ENCODE data around the gene ALG1.
"Not testable (repeated sequence)": the region's sequence is repeated elsewhere in the genome, so short reads cannot be mapped to it uniquely, and the experiment has no call there.

Gene ALG1

DNA sequence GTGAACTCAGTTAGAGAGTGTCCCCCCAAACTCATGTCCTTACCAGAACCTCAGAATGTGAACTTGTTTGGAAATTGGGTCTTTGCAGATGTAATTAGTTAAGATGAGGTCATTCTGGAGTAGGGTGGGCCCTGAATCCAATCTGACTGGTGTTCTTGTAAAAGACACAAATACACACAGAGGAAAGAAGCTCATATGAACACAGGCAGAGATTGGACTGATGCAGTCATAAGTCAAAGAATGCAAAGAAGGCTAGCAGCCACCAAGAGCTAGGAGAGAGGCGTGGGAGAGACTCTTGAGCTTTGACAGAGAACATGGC lies 35.8 kb upstream of the ALG1 start:
- H3K4me3 Mint-ChIP-seq: no peak overlapping the region
- H3K27ac Mint-ChIP-seq: no peak overlapping the region

GRCh38 chr16:5036228-5037156 lies 35.2 kb upstream of the ALG1 start:
- no peaks in the 10 kb centered on the region for H3K27me3 Mint-ChIP-seq
- no peak for DNase-seq
- H3K36me3 Mint-ChIP-seq (ENCODE audit: low read depth): no peaks in the 10 kb centered on the region
- H3K4me1 Mint-ChIP-seq: peaks cover 17% of the 10 kb centered on the region
- no peak overlapping the region for H3K27ac Mint-ChIP-seq
- no peak for ATAC-seq
- H3K9me3 Mint-ChIP-seq: no peaks in the 10 kb centered on the region
- H3K4me3 Mint-ChIP-seq: no peak overlapping the region

More for the DNA sequence above, 35.8 kb upstream of the ALG1 start:
- no peaks in the 10 kb centered on the region for H3K27me3 Mint-ChIP-seq
- ATAC-seq: no peak
- H3K9me3 Mint-ChIP-seq: no peaks in the 10 kb centered on the region
- no peak for DNase-seq
- no peaks in the 10 kb centered on the region for H3K36me3 Mint-ChIP-seq (ENCODE audit: low read depth)
- peaks cover 17% of the 10 kb centered on the region for H3K4me1 Mint-ChIP-seq

- Mint-ChIP-seq H3K4me1 (no peaks in the 10 kb centered on the region), H3K27ac (no peak overlapping the region), H3K27me3 (no peaks in the 10 kb centered on the region), H3K9me3 (no peaks in the 10 kb centered on the region), H3K4me3 (no peak overlapping the region), H3K36me3 (ENCODE audit: low read depth) (no peaks in the 10 kb centered on the region)
- no peak for ATAC-seq
- DNase-seq: no peak
These were observed 31.2 kb upstream of the ALG1 start for GRCh38 chr16:5040451-5040850.

GRCh38 chr16:5041600-5042133 lies 30.0 kb upstream of the ALG1 start:
- ATAC-seq (no peak), DNase-seq (no peak)
- H3K9me3 Mint-ChIP-seq: no peaks in the 10 kb centered on the region
- H3K27me3 Mint-ChIP-seq: no peaks in the 10 kb centered on the region
- no peak overlapping the region for H3K27ac Mint-ChIP-seq
- H3K4me1 Mint-ChIP-seq: no peaks in the 10 kb centered on the region
- no peak overlapping the region for H3K4me3 Mint-ChIP-seq
- no peaks in the 10 kb centered on the region for H3K36me3 Mint-ChIP-seq (ENCODE audit: low read depth)

- DNase-seq: no peak
- Mint-ChIP-seq H3K9me3 (no peaks in the 10 kb centered on the region), H3K27me3 (no peaks in the 10 kb centered on the region), H3K4me3 (no peak overlapping the region), H3K36me3 (ENCODE audit: low read depth) (no peaks in the 10 kb centered on the region), H3K4me1 (no peaks in the 10 kb centered on the region), H3K27ac (no peak overlapping the region)
- ATAC-seq: no peak
These were observed 29.0 kb upstream of the ALG1 start for GRCh38 chr16:5042574-5043171.

GRCh38 chr16:5044011-5044540 lies 27.6 kb upstream of the ALG1 start:
- no peak overlapping the region for H3K27ac Mint-ChIP-seq
- DNase-seq (no peak), ATAC-seq (no peak)
- H3K27me3 Mint-ChIP-seq: no peaks in the 10 kb centered on the region
- H3K9me3 Mint-ChIP-seq: no peaks in the 10 kb centered on the region
- H3K36me3 Mint-ChIP-seq (ENCODE audit: low read depth): no peaks in the 10 kb centered on the region
- no peaks in the 10 kb centered on the region for H3K4me1 Mint-ChIP-seq
- no peak overlapping the region for H3K4me3 Mint-ChIP-seq

DNA sequence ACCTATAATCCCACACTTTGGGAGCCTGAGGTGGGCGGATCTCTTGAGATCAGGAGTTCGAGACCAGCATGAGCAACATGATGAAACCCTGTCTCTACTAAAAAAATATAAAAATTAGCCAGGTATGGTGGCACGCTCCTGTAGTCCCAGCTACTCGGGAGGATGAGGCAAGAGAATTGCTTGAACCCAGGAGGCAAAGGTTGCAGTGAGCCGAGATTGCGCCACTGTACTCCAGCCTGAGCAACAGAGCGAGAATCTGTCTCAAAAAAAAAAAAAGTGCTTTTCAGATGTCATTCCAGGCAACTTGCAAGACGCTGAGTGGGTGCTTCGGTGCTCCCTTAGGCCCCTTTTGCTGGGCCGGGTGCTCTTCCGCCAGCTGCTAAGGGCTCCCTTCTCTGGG lies 27.1 kb upstream of the ALG1 start:
- H3K4me3 Mint-ChIP-seq; DNase-seq; H3K27me3 Mint-ChIP-seq; H3K4me1 Mint-ChIP-seq; ATAC-seq; H3K36me3 Mint-ChIP-seq (ENCODE audit: low read depth); H3K9me3 Mint-ChIP-seq; H3K27ac Mint-ChIP-seq: not testable (repeated sequence)

- no peak overlapping the region for H3K27ac Mint-ChIP-seq
These were observed 26.0 kb upstream of the ALG1 start for GRCh38 chr16:5045499-5046115.

GRCh38 chr16:5046914-5047313 lies 24.7 kb upstream of the ALG1 start:
- DNase-seq (no peak), ATAC-seq (no peak)
- Mint-ChIP-seq H3K4me3 (no peak overlapping the region), H3K36me3 (ENCODE audit: low read depth) (no peaks in the 10 kb centered on the region), H3K27me3 (no peaks in the 10 kb centered on the region), H3K9me3 (no peaks in the 10 kb centered on the region), H3K27ac (no peak overlapping the region), H3K4me1 (no peaks in the 10 kb centered on the region)

More at GRCh38 chr16:5045499-5046115, 26.0 kb upstream of the ALG1 start:
- H3K9me3 Mint-ChIP-seq: no peaks in the 10 kb centered on the region
- H3K27me3 Mint-ChIP-seq: no peaks in the 10 kb centered on the region
- ATAC-seq (no peak), DNase-seq (no peak)
- H3K4me3 Mint-ChIP-seq: no peak overlapping the region
- H3K36me3 Mint-ChIP-seq (ENCODE audit: low read depth): no peaks in the 10 kb centered on the region
- H3K4me1 Mint-ChIP-seq: no peaks in the 10 kb centered on the region

- Mint-ChIP-seq H3K9me3 (no peaks in the 10 kb centered on the region), H3K27me3 (no peaks in the 10 kb centered on the region), H3K36me3 (ENCODE audit: low read depth) (no peaks in the 10 kb centered on the region), H3K27ac (no peak overlapping the region), H3K4me1 (no peaks in the 10 kb centered on the region), H3K4me3 (no peak overlapping the region)
- ATAC-seq (no peak), DNase-seq (no peak)
These were observed 16.5 kb upstream of the ALG1 start for GRCh38 chr16:5054876-5055865.

GRCh38 chr16:5056352-5056751 lies 15.3 kb upstream of the ALG1 start:
- DNase-seq (peak; percentile 53), ATAC-seq (peak; percentile 94)
- Mint-ChIP-seq H3K9me3 (no peaks in the 10 kb centered on the region), H3K4me3 (no peak overlapping the region), H3K27ac (no peak overlapping the region), H3K27me3 (no peaks in the 10 kb centered on the region), H3K36me3 (ENCODE audit: low read depth) (no peaks in the 10 kb centered on the region), H3K4me1 (no peaks in the 10 kb centered on the region)

DNA sequence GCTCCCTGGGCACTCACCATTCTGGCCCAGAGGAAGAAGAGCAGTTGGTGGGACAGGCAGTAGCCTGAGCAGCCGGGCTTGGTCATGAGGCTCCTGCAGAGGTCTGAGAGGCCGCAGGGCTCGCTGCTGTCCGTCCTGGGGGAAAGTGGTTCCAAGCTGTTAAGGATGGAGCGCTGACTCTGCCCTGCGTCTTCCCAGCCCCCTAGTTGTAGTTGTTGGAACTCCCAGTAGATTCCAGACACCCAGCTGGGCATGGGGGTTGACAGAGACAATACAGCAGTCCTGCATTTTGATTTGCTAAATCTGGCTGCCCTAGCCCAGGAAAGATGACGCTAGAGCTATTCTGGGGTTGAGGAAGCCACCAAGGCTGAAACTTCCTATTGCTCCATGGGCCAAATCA lies 13.2 kb upstream of the ALG1 start:
- no peak for DNase-seq
- Mint-ChIP-seq H3K9me3 (no peaks in the 10 kb centered on the region), H3K27ac (no peak overlapping the region), H3K27me3 (no peaks in the 10 kb centered on the region), H3K36me3 (ENCODE audit: low read depth) (no peaks in the 10 kb centered on the region), H3K4me1 (no peaks in the 10 kb centered on the region), H3K4me3 (no peak overlapping the region)
- no peak for ATAC-seq

DNA sequence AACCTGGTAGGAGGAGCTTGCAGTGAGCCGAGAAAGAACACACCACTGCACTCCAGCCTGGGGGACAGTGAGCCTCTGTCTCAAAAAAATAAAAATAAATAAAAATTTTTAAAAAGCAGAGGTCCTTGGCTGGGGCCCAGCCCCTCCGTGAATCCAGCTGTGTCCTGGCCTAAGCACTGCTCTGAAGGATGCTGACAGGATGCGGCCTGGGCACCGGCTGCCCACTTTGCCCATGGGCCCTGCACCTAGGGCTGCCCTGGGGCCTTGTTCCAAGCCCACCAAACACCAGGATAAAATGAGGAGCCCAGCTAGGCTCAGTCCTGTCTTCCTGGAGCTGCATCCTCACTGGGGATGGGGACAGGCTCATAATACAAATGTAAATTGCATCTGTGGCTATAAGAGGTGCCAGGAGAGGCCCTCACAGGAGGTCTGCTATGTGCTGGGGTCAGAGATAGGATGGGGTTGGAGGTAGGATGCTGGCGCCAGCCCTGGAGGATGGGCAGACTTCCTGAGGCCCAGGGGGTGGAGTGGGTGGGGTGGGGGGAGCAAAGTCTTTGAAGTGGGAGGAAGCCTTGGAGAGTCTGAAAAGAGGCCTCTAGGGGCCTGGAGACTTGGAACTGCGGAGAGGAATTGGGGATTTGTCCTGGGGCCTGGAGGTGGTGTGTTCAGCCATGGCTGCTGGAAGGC lies 12.1 kb upstream of the ALG1 start:
- H3K4me1 Mint-ChIP-seq: no peaks in the 10 kb centered on the region
- H3K27me3 Mint-ChIP-seq: no peaks in the 10 kb centered on the region
- H3K36me3 Mint-ChIP-seq (ENCODE audit: low read depth): no peaks in the 10 kb centered on the region
- H3K27ac Mint-ChIP-seq: no peak overlapping the region
- DNase-seq (no peak), ATAC-seq (no peak)
- no peaks in the 10 kb centered on the region for H3K9me3 Mint-ChIP-seq
- no peak overlapping the region for H3K4me3 Mint-ChIP-seq

All from activated naive CD8-positive, alpha-beta T cell treated with anti-CD3 and anti-CD28 coated beads, Interleukin-2, amount 50 U/mL, for 24 hours (primary cell).